GM19438 (cell line): Measurements from ENCODE around the gene PPM1A.

Source experiments
- ATAC-seq: cut with Tn5 transposase; IDR thresholded peaks from one replicate; pipeline ENCODE4 v1.9.1; 2021; ENCODE audit warnings: low read depth; ENCODE audit not compliant: unreplicated experiment

PPM1A gene

GRCh38 chr14:60225265-60225664 lies 23.8 kb upstream of the PPM1A start:
- no peak for ATAC-seq

GRCh38 chr14:60226298-60226697 lies 22.7 kb upstream of the PPM1A start:
- no peak for ATAC-seq

- no peak for ATAC-seq
Observed at GRCh38 chr14:60227291-60227690, 21.7 kb upstream of the PPM1A start.

GRCh38 chr14:60229614-60230013 lies 19.4 kb upstream of the PPM1A start:
- ATAC-seq: no peak

- no peak for ATAC-seq
Observed at GRCh38 chr14:60232185-60232584, 16.8 kb upstream of the PPM1A start.

GRCh38 chr14:60233251-60233650 lies 15.8 kb upstream of the PPM1A start:
- no peak for ATAC-seq

DNA sequence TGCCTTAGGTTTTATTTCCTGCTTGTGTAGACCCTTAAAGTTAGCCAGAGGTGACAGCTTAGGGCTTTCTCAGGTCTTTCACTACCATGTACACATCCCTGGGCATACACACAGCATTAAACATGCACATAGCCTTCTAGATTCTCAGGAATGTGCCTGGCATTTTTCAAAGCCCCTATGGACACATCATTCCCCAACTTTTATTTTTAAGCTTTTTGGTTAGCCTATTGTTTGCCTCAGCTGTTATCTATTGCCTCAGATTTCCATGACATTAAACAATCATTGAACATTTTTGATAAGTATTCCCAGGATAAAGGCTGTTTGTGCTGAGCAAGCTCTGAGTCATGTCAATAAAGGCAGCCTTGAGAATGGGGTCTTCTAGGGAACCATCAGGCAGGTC lies 15.1 kb upstream of the PPM1A start:
- no peak for ATAC-seq

DNA sequence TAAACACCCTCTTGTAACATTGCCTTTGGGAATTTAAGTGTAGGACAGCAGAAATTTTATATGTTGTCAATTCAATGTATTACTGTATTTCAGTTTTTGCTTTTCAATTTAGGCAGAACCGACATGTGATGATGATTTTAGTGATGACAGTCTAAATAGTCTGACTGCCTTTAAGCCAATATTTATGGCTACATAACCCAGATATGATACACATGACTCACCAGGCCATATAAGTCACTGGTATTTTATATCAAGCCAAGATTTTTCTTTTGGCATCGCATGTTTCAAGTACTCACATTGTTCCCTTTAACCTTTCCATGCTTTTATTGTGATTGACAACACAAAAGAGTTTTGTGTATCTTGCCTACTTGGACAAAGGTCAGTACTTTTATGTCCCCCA lies 13.6 kb upstream of the PPM1A start:
- ATAC-seq: no peak

DNA sequence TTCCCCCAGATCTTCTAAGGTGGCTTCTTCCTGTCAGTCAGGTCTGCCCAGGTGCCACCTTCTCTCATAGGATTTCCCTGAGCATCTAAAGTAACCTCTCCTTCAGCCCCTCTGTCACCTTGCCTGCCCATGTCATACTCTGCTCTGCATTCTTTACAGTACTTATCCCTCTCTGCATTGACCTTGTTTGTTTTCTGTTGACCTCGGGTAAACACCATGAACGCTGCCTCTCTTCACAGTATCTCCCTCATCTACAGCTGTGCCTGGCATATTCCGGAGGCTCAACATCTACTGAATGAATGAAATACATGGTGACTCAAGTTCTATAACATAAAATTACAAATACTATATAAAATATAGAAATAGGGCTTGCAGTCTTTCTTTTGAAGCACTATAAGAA lies 10.1 kb upstream of the PPM1A start:
- no peak for ATAC-seq

GRCh38 chr14:60240139-60240856 lies 8.7 kb upstream of the PPM1A start:
- no peak for ATAC-seq

- no peak for ATAC-seq
Observed at GRCh38 chr14:60241091-60241490, 7.9 kb upstream of the PPM1A start.

DNA sequence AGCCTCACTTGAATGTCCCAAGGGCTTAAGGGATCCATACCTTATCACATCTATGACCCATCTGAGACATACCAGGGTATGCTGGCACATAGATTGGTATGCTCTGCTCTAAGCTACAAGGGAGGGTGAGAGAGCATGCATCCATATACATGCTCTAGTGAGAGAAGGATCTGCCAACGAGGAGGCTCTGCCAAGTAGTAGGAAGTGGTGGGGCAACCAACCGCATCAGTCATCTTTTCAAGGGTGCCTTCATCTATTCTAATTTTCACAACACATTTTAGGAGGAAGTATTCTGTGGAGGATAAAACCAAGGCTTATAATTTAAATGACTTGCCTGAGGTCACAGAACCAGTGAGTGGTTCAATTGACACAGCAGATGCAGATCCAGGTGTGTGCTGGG lies 6.6 kb upstream of the PPM1A start:
- no peak for ATAC-seq

DNA sequence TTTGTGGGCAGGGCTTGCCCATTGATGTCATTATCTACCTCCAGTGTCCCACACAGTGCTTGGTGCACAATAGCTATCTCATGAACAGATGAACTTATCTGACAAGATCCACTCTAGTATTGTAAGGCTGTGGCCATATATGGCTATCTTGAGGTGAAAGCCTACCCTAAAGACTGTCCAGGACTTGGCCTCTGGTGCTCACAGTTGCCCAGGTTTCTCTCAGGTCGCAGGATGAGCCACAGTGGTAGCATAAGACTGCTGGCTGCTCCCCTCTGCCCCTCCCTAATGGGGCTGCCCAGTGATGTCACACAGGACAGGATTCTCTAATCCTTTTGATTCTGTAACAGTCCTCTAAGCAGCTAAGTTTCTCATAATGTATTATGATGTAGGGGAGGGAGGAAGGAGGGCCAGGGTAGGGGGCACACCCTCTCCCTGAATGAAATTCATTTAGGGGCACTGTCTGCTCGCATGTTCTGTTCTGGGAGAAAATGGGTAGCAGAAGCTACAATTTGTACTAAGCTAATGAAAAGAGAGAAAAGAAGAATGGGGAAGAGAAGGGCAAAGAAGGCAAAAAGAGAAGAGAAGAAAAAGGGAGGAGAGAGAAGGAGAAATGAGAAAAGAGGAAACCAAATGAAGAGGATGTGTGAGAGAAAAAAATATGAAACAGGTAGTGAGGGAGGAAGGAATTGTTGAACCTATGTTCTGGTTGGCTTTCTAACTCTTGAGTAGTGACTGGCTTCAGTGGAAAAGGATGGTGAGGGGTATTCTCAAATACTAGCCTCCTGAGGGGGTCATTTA lies 3.4 kb upstream of the PPM1A start:
- no peak for ATAC-seq

GRCh38 chr14:60247994-60248696 lies 876 bp upstream of the PPM1A start:
- ATAC-seq: peak; percentile 55

- peak; percentile 36 for ATAC-seq
Observed at GRCh38 chr14:60249321-60250256, 568 bp downstream of the PPM1A start.

DNA sequence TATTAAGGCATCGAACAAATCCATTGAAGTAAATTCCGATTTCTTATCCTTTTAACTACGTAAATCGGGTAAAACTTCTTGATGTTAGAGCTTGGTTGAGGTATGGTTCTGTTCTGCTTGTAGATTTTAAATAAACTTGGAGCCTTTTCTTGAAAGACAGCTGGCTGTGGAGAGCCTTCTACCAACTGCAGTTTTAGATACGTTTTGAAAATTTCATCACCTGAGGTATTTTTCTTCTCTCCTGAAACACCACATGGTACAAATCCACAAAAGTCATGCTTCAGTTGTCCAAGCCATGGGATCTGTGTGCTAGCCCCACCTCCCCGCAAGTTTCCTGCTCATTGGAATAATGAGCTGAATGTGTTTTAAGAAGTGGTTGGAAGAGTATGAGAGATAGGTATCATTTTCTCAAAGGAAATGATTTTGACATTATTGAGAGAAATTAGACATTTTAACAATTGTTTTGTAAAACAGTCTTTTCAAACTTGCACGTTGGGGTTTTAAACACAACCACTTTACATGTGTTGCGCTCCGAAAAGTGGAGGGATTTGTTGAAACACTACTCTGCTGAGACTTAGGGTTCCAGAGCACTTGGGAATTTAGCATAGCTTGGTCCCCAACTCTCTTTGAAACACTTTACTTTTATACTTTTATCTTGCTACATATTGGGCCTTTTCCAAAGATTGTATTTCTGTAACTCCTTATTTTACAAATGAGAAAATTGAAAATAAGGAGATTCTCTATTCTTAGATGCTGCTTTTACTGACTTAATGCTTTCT lies 1.4 kb downstream of the PPM1A start:
- no peak for ATAC-seq

- no peak for ATAC-seq
Observed at GRCh38 chr14:60251877-60252276, 2.9 kb downstream of the PPM1A start.

DNA sequence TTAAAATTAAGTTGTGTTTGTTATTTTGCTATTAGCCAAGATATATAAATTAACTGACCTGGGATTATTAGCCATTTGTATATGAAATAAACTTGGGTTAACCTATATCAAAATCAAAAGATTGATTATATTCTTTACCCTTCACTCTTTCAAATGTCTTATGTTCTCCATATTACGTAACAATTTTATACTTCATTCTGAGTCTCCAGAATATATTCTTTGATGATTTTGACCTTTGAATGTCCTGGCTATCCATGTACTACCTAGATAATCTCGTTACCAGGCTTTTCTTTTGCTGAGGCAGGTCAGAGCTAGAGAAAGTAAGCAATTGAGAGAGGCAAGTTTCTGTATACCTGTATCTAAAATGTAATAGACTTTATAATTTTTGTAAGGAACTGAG lies 3.6 kb downstream of the PPM1A start:
- ATAC-seq: no peak

DNA sequence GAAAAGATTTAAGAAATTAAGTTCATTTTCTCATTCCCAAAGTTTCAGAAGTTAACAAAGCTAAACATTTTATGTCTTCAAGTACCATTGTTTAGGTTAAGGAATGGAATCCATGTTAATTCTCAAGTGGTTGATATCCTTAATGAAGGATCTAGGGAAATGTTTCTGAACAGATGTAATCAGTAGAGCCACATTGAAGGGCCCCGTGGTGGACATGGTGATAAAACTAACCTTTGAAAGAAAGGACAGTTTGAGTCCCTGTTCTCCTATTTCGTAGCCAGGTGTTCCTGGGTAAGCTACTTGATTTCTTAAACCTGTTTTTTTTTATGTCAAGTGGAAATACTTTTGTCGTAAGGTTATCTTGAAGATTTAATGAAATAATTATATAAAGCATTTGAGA lies 4.6 kb downstream of the PPM1A start:
- no peak for ATAC-seq

DNA sequence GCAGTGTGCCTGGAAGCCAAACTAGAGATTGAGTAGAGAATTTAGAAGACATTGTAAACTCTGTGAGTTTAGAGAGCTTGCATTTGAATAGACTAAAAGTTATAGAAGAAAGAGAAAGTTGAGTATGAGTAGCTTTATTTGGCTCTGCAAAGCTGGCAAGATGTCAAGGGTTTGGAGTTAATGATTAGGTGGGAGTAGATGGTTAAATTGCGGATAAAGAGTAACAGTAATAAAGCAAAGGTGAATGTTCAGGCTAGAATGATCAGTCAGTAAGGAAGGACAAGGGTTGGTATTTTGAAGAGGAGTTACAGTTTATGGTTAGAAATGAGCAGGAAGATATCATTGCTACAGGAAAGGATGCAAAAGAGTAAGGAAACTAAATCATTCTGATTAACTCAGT lies 5.2 kb downstream of the PPM1A start:
- no peak for ATAC-seq
